K562 (cell line): ENCODE measurements around the gene ANO10. TPM values are rescaled to one million over a fixed set of nuclear protein-coding genes. Genes with fewer than 3 reads are reported as not detected.

Experiments
- ATAC-seq: fragments of 200-7000 bp; cut with Tn5 transposase; 3 replicates; pipeline ENCODE4 v1.9.1; 2020; ENCODE audit warnings: moderate library complexity
- BruUV-seq: library from RNA; stranded (reverse); fragments of 400-500 nt; replicated peaks from 2 replicates; lab custom pipeline; 2021; lab: Mats Ljungman, UMichigan
- CTCF ChIA-PET: fragments of 300-600 bp; formaldehyde crosslinking; extraction: SDS; loops from one replicate; lab custom pipeline; 2021; ENCODE audit warnings: low intra/inter-chr PET ratio; lab: Yijun Ruan, JAX
- POLR2A ChIA-PET: fragments of 300-600, 350-650 bp; sonication (Branson Sonifier 250); formaldehyde crosslinking; extraction: SDS; loops from one replicate; lab custom pipeline; 2021; ENCODE audit warnings: antibody characterized with exemption, inconsistent platforms; lab: Yijun Ruan, JAX
- DNase-seq, 4 experiments: peaks; one replicate each; pipeline versions ENCODE4 v3.0.0 to v3.0.0-alpha.2; 2011 to 2018; ENCODE audit warnings: low spot score in 3 of 4, mixed read lengths in 3 of 4; ENCODE audit errors: extremely low read depth in 1 of 4
- FAIRE-seq: peaks from 2 replicates; lab custom pipeline; 2011; peaks lifted over from hg19 to GRCh38; lab: Jason Lieb, UNC
- H2AFZ ChIP-seq: 2 replicates; pipeline ENCODE4 v1.6.0; 2011; ENCODE audit warnings: low read depth, low read length, control low read depth, inconsistent platforms
- H3K27ac ChIP-seq: fragments of 200-600 bp; 3 replicates; pipeline ENCODE4 v1.8.0; 2011; ENCODE audit warnings: low read depth, mild to moderate bottlenecking, control low read depth, inconsistent platforms, low read length, moderate library complexity, mixed read lengths; ENCODE audit errors: extremely low read depth
- H3K27me3 ChIP-seq, 2 experiments: fragments of 300-600 bp in 1 of 2; 2 replicates in 1 of 2; 3 replicates in 1 of 2; pipeline versions ENCODE4 v1.6.0 to v1.8.0; 2011; ENCODE audit warnings: inconsistent platforms in 2 of 2, low read length in 2 of 2, mild to moderate bottlenecking in 1 of 2, mixed read lengths in 1 of 2, moderate library complexity in 1 of 2; ENCODE audit not compliant: control insufficient read depth in 2 of 2, insufficient read depth in 2 of 2
- H3K36me3 ChIP-seq: fragments of 300-600 bp; 3 replicates; pipeline ENCODE4 v1.8.0; 2011; ENCODE audit warnings: mild to moderate bottlenecking, low read length, inconsistent platforms; ENCODE audit not compliant: control insufficient read depth, insufficient read depth
- H3K4me1 ChIP-seq, 2 experiments: fragments of 200-600 bp in 1 of 2; replicated peaks in 1 of 2; 2 replicates in 1 of 2; 3 replicates in 1 of 2; pipeline versions ENCODE4 v1.5.1 to v1.8.0; 2011; ENCODE audit warnings: inconsistent platforms in 2 of 2, low read length in 2 of 2, mild to moderate bottlenecking in 1 of 2, mixed read lengths in 1 of 2, moderate library complexity in 1 of 2; ENCODE audit not compliant: control insufficient read depth in 2 of 2, insufficient read depth in 2 of 2
- H3K4me2 ChIP-seq: 2 replicates; pipeline ENCODE4 v1.6.1; 2011; ENCODE audit warnings: low read length, control low read depth, inconsistent platforms, mixed read lengths; ENCODE audit not compliant: insufficient read depth
- H3K4me3 ChIP-seq: fragments of 200-600 bp; sonication (generic), shearing (Covaris generic); 2 replicates; pipeline ENCODE4 v1.5.1; 2016; ENCODE audit warnings: control low read depth, inconsistent platforms
- H3K79me2 ChIP-seq: fragments of 200-600 bp; 3 replicates; pipeline ENCODE4 v1.8.0; 2011; ENCODE audit warnings: low read length, inconsistent platforms; ENCODE audit not compliant: control insufficient read depth, insufficient read depth
- H3K9ac ChIP-seq, 2 experiments: 2 replicates each; pipeline versions ENCODE4 v1.6.0 to v1.6.1; 2011; ENCODE audit warnings: low read depth in 2 of 2, low read length in 2 of 2, control low read depth in 1 of 2, inconsistent platforms in 1 of 2, mild to moderate bottlenecking in 1 of 2, mixed read lengths in 1 of 2; ENCODE audit not compliant: insufficient read depth in 1 of 2
- H3K9me1 ChIP-seq: one replicate; pipeline ENCODE4 v1.6.0; 2011; ENCODE audit warnings: inconsistent platforms, mild to moderate bottlenecking, low read length, moderate library complexity; ENCODE audit not compliant: control insufficient read depth, insufficient read depth
- H3K9me3 ChIP-seq: replicated peaks from 2 replicates; pipeline ENCODE4 v1.5.1; 2011; ENCODE audit warnings: low read depth, low read length, inconsistent platforms; ENCODE audit not compliant: control insufficient read depth, insufficient read depth
- H4K20me1 ChIP-seq: replicated peaks from 2 replicates; pipeline ENCODE4 v1.6.1; 2011; ENCODE audit warnings: low read length, inconsistent platforms, mixed read lengths; ENCODE audit not compliant: control insufficient read depth, insufficient read depth
- ETV1 ChIP-seq: fragments of 450-650 bp; conservative IDR thresholded peaks from 2 replicates; pipeline ENCODE4 v1.6.1; 2016; ENCODE audit warnings: missing genetic modification characterization, control low read depth, low read depth, missing compliant biosample characterization
- FOXP1 ChIP-seq: sonication (generic); formaldehyde crosslinking; IDR thresholded peaks from 2 replicates; pipeline ENCODE4 v1.8.0; 2022; ENCODE audit warnings: mild to moderate bottlenecking, missing genetic modification reagents
- HMG20A ChIP-seq: fragments of 450-650 bp; formaldehyde crosslinking; conservative IDR thresholded peaks from 2 replicates; pipeline ENCODE4 v1.4.0; 2020; ENCODE audit warnings: mild to moderate bottlenecking, mixed read lengths
- NR3C1 ChIP-seq: sonication (generic); formaldehyde crosslinking; IDR thresholded peaks from 2 replicates; pipeline ENCODE4 v1.8.1; 2022; ENCODE audit warnings: missing genetic modification reagents
- PTBP1 ChIP-seq: fragments of 200-400 bp; formaldehyde crosslinking; IDR thresholded peaks from 2 replicates; pipeline ENCODE4 v1.6.1; 2017; ENCODE audit warnings: low read depth, low read length
- RFX5 ChIP-seq: IDR thresholded peaks from 2 replicates; pipeline ENCODE4 v1.6.1; 2011; ENCODE audit warnings: low read depth, mild to moderate bottlenecking, improper control_type of control experiment, low read length
- SMAD1 ChIP-seq: fragments of 150-350 bp; IDR thresholded peaks from 2 replicates; pipeline ENCODE4 v1.6.1; 2014; ENCODE audit warnings: low read length, low read depth; ENCODE audit not compliant: partially characterized antibody
- SUPT5H ChIP-seq: fragments of 450-650 bp; IDR thresholded peaks from 2 replicates; pipeline ENCODE4 v1.6.1; 2016
- XRCC5 ChIP-seq: fragments of 200-400 bp; formaldehyde crosslinking; IDR thresholded peaks from 2 replicates; pipeline ENCODE4 v1.6.1; 2017; ENCODE audit warnings: low read depth, mild to moderate bottlenecking, low read length
- WGBS: fragments of 100-300 bp; shearing (Covaris generic); methylation state at CpG from one replicate; pipeline ENCODE4 v1.1.6; 2016; ENCODE audit warnings: low coverage, mixed read lengths; ENCODE audit not compliant: insufficient coverage; ENCODE audit errors: missing lambda C conversion rate; 5-methylcytosine and 5-hydroxymethylcytosine counted together
- in situ Hi-C: fragments of 300-500 bp; cut with MboI; formaldehyde crosslinking; loops from 4 replicates; pipeline ENCODE4 v1.15.0; 2018; ENCODE audit warnings: inconsistent platforms, mixed read lengths
- intact Hi-C: fragments of 100-400 bp; cut with micrococcal nuclease; formaldehyde crosslinking; loops from 2 replicates; pipeline ENCODE4 v1.14.2; 2022
- polyA plus RNA-seq, 8 experiments: library from polyadenylated mRNA; depleted of rRNA in 4 of 8; stranded (reverse) in 5 of 8; unstranded in 3 of 8; fragments of >200 nt; fragmentation: Nextera tagmentation in 2 of 8; fragmentation: Illumina TruSeq in 1 of 8; extraction: Ambion mirVana in 2 of 8; extraction: Trizol in 1 of 8; gene quantifications; 2 replicates each; pipeline versions ENCODE4 v1.2.1 to v1.2.3, GENCODE V29; 2011 to 2014; ENCODE audit warnings: inconsistent platforms in 1 of 8, missing spikeins in 1 of 8
- total RNA-seq, 7 experiments: library from RNA; depleted of rRNA in 6 of 7; stranded (reverse); fragments of >200 nt in 6 of 7; fragmentation: Illumina TruSeq in 2 of 7; extraction: Trizol in 2 of 7; gene quantifications; 2 replicates each; pipeline versions ENCODE4 v1.2.1 to v1.2.3, GENCODE V29; 2011 to 2021; ENCODE audit warnings: low replicate concordance in 1 of 7
- TF ChIP-seq, protein P1 (sequence below): fragments of 250-450 bp; sonication (Bioruptor Pico); IDR thresholded peaks from 2 replicates; pipeline ENCODE4 v1.8.0; 2022; ENCODE audit warnings: moderate library complexity, mild to moderate bottlenecking, inconsistent platforms
- TF ChIP-seq, protein P2 (sequence below): fragments of 200-400 bp; formaldehyde crosslinking; IDR thresholded peaks from 2 replicates; pipeline ENCODE4 v1.6.1; 2017; ENCODE audit warnings: mild to moderate bottlenecking, low read depth, low read length, moderate library complexity

The ANO10 gene
- total and polyA plus RNA-seq, 9 of the 15 experiments (the other 6 are each of a cell fraction or from before 2014, with no cell fraction given) = 6.4 to 46.0 (median 32.3) TPM

DNA sequence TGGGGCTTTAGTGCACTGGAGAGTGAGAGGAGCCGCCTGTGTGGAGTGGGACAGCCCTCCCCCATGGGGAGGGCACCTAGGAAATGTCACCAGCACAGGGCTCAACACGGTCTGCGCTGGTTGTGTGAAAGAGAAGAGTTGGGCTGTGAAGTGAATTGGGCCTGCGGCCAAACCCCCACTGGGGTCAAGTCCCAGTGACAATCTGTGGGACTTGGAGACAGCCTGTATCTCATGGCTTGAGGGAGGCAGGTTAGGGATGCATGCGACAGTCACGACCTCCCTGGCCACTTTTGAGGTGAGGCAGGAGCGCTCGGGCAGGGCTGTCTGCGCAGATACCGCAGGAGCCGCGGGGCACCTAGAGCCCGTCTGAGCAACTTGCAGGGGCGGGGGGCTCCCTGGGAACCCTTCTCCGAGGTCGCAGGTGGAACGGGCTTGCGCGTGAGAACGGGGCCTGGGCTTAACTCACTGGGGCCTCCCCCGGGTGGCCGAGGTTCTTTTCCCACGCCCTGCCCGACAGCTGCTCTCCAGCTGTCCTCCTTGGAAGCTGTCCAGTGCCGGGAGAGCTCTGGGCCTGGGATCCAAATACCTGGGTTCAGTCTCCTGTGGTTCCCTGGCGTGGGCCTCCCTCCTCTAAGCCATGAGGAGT, 258.1 kb downstream of the ANO10 start (continued):
- 0 out of 2 replicates have a peak, but pooled peaks have one; percentile 19 for TF ChIP-seq SUPT5H

DNA sequence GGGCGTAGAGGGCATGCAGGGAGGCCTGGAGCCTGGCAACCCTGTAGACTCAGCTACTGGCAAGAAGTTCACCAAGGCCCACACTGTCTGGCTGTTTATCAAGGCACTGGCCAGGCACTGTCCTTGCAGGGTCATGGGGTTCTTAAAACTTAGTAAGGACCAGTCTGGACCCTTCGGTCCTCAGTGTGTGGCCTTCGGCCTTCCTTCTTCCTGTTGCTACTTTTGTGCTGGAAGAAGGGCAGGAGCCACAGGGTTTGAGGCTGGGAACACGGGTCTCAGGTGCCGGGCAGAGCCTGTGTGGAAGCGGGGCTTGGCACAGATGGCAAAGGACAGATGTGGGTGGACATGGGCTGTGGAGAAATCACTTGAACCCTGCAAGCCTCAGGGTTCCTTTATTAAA, 258.9 kb downstream of the ANO10 start:
- FAIRE-seq (no peak), ATAC-seq (peak; percentile 6; the same call in 1 of the 3 replicates), DNase-seq (no peak)
- TF ChIP-seq, protein P1, sequence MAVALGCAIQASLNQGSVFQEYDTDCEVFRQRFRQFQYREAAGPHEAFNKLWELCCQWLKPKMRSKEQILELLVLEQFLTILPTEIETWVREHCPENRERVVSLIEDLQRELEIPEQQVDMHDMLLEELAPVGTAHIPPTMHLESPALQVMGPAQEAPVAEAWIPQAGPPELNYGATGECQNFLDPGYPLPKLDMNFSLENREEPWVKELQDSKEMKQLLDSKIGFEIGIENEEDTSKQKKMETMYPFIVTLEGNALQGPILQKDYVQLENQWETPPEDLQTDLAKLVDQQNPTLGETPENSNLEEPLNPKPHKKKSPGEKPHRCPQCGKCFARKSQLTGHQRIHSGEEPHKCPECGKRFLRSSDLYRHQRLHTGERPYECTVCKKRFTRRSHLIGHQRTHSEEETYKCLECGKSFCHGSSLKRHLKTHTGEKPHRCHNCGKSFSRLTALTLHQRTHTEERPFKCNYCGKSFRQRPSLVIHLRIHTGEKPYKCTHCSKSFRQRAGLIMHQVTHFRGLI = no peak
- TF ChIP-seq, protein P2, sequence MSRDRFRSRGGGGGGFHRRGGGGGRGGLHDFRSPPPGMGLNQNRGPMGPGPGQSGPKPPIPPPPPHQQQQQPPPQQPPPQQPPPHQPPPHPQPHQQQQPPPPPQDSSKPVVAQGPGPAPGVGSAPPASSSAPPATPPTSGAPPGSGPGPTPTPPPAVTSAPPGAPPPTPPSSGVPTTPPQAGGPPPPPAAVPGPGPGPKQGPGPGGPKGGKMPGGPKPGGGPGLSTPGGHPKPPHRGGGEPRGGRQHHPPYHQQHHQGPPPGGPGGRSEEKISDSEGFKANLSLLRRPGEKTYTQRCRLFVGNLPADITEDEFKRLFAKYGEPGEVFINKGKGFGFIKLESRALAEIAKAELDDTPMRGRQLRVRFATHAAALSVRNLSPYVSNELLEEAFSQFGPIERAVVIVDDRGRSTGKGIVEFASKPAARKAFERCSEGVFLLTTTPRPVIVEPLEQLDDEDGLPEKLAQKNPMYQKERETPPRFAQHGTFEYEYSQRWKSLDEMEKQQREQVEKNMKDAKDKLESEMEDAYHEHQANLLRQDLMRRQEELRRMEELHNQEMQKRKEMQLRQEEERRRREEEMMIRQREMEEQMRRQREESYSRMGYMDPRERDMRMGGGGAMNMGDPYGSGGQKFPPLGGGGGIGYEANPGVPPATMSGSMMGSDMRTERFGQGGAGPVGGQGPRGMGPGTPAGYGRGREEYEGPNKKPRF = no peak
- TF ChIP-seq PTBP1 = no peak
- TF ChIP-seq NR3C1 (CRISPR knock-in tag) = no peak
- no peak for TF ChIP-seq HMG20A (CRISPR knock-in tag)
- no peak for TF ChIP-seq FOXP1 (CRISPR knock-in tag)
- no peak for TF ChIP-seq ETV1
- no peak for TF ChIP-seq XRCC5
- no peak for TF ChIP-seq SMAD1
- TF ChIP-seq RFX5 = no peak
- ChIA-PET POLR2A (interaction anchor here (0.6 to 0.9 kb wide), 3 partner anchors 16 to 83 kb away, joined by 3 read pairs; no protein-coding TSS in a partner anchor), CTCF (no interaction called here)
- no peak overlapping the region for H3K27ac ChIP-seq
- WGBS = 21% methylated on average over 6 of the region's 6 CpGs
- peaks cover 1% of the 10 kb centered on the region for H3K9me1 ChIP-seq
- H3K36me3 ChIP-seq = no peaks in the 10 kb centered on the region; the same call in 2 of the 3 replicates
- in situ Hi-C loops (no loop called here), intact Hi-C loops (no loop called here)
- no peak overlapping the region for H2AFZ ChIP-seq
- no peaks in the 10 kb centered on the region for H3K27me3 ChIP-seq
- peaks cover 0 to 15% of the 10 kb centered on the region in 2 experiments; a peak in 1 of 5 replicates for H3K4me1 ChIP-seq
- H3K9ac ChIP-seq = 0 out of 4 replicates have a peak overlapping the region, but pooled peaks of 1 of the 2 experiments have one; percentile 20
- no peaks in the 10 kb centered on the region; the same call in 1 of the 2 replicates for H4K20me1 ChIP-seq
- BruUV-seq = no TSS peak
- H3K4me3 ChIP-seq = no peak overlapping the region
- H3K4me2 ChIP-seq = no peak overlapping the region
- no peaks in the 10 kb centered on the region for H3K9me3 ChIP-seq
- no peaks in the 10 kb centered on the region for H3K79me2 ChIP-seq
